D721Med (cell line): ENCODE data around the gene RTF2.
"Not testable (repeated sequence)": the region's sequence is repeated elsewhere in the genome, so short reads cannot be mapped to it uniquely, and the experiment has no call there.

Source experiments
- DNase-seq: peaks from one replicate; pipeline ENCODE4 v3.0.0; 2011; ENCODE audit warnings: low spot score; ENCODE audit not compliant: insufficient read length
- FAIRE-seq: peaks from 2 replicates; lab custom pipeline; 2011; peaks lifted over from hg19 to GRCh38; lab: Jason Lieb, UNC
- CTCF ChIP-seq: IDR thresholded peaks from 2 replicates; pipeline ENCODE4 v1.5.1; 2012; ENCODE audit warnings: mild to moderate bottlenecking, control low read depth; ENCODE audit not compliant: insufficient read depth; ENCODE audit errors: missing control alignments

Gene RTF2

GRCh38 chr20:56540415-56540814 is 72.0 kb downstream of the RTF2 start:
- DNase-seq (no peak), FAIRE-seq (no peak)
- no peak for TF ChIP-seq CTCF

DNA sequence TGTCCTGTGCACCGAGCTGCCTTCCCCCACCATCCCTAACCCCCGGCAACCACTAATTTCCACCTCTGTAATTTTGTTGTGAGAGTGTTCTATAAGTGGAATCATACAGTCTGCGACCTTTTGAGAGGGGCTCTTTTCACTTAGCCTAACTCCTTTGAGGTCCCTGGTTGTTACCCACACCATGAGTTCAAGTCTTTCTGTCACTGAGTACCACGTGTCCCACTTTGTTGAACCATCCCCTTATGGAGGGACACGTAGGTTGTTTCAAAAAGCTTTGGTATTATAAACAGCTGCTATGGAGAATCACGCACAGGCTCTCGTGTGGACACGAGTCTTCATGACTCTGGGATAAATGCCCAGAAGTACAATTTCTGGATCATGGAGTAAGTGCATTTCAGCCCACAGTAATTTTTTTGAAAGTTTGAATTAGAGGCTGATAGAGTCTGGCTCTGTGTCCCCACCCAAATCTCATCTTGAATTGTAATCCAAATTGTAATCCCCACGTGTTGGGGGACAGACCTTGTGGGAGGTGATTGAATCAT is 74.1 kb downstream of the RTF2 start:
- TF ChIP-seq CTCF: no peak
- DNase-seq (no peak), FAIRE-seq (no peak)

GRCh38 chr20:56551571-56551970 is 83.1 kb downstream of the RTF2 start:
- DNase-seq: no peak
- no peak for TF ChIP-seq CTCF
- no peak for FAIRE-seq

- no peak for TF ChIP-seq CTCF
- no peak for FAIRE-seq
Observed at GRCh38 chr20:56552911-56553629, 84.6 kb downstream of the RTF2 start.

GRCh38 chr20:56554869-56555268 is 86.4 kb downstream of the RTF2 start:
- no peak for DNase-seq
- FAIRE-seq: no peak
- TF ChIP-seq CTCF: no peak

More at GRCh38 chr20:56552911-56553629, 84.6 kb downstream of the RTF2 start:
- DNase-seq: no peak

- no peak for FAIRE-seq
Observed at GRCh38 chr20:56558968-56559367, 90.5 kb downstream of the RTF2 start.

DNA sequence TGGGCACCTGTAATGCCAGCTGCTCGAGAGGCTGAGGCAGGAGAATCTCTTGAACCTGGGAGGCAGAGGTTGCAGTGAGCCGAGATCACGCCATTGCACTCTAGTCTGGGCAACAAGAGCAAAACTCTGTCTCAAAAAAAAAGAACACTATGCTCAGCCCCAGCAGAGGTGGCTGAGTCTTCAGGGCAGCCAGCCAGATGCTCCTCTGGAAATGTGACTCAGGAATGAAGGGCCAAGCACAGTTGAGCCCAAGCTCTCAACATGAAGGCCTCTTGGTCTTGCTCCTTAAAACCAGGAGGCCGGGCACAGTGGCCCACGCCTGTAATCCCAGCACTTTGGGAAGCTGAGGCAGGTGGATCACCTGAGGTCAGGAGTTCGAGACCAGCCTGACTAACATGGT is 96.1 kb downstream of the RTF2 start:
- FAIRE-seq, DNase-seq: not testable (repeated sequence)

More at GRCh38 chr20:56558968-56559367, 90.5 kb downstream of the RTF2 start:
- no peak for DNase-seq
- TF ChIP-seq CTCF: no peak

DNA sequence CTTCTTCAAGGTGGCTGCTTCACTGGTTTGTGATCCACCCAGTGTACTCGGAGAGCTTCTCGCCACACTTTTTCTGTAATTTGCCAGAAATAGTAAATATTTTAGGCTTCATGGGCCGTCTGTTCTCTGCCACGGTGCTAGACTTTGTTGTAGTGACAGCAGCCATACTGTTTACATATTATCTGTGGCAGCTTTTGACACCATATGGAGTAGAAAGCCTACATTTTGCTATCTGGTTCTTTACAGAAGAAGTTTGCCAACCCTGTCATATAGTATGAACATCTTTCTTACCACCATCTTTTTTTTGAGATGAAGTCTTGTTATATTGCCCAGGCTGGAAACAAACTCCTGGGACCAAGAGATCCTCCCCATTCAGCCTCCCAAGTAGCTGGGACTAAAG is 97.1 kb downstream of the RTF2 start:
- no peak for FAIRE-seq
- no peak for TF ChIP-seq CTCF
- no peak for DNase-seq
